Stomach (tissue), 4 donors: ENCODE results near the gene RPL35.
"Not testable (repeated sequence)": the region's sequence is repeated elsewhere in the genome, so short reads cannot be mapped to it uniquely, and the experiment has no call there.

Source experiments
- POLR2A ChIP-seq, 4 donors: fragments of 450-650 bp; IDR thresholded peaks; one replicate each; pipeline ENCODE4 v1.6.1; 2016; ENCODE audit warnings: antibody characterized with exemption in 4 of 4, control low read depth in 2 of 4, mild to moderate bottlenecking in 1 of 4, moderate library complexity in 1 of 4
- POLR2AphosphoS5 ChIP-seq, 3 donors: sonication (generic); formaldehyde crosslinking; IDR thresholded peaks; one replicate each; pipeline ENCODE4 v1.6.1; 2016; ENCODE audit warnings: antibody characterized with exemption in 3 of 3
- TF ChIP-seq, protein P1 (sequence below), 7 experiments: fragments of 450-650 bp in 4 of 7; fragments of 200-600 bp in 3 of 7; sonication (generic) in 3 of 7; IDR thresholded peaks; one replicate each; pipeline ENCODE4 v1.5.1; 2016 to 2019; ENCODE audit warnings: antibody characterized with exemption in 7 of 7, control low read depth in 2 of 7, mild to moderate bottlenecking in 1 of 7

DNA sequence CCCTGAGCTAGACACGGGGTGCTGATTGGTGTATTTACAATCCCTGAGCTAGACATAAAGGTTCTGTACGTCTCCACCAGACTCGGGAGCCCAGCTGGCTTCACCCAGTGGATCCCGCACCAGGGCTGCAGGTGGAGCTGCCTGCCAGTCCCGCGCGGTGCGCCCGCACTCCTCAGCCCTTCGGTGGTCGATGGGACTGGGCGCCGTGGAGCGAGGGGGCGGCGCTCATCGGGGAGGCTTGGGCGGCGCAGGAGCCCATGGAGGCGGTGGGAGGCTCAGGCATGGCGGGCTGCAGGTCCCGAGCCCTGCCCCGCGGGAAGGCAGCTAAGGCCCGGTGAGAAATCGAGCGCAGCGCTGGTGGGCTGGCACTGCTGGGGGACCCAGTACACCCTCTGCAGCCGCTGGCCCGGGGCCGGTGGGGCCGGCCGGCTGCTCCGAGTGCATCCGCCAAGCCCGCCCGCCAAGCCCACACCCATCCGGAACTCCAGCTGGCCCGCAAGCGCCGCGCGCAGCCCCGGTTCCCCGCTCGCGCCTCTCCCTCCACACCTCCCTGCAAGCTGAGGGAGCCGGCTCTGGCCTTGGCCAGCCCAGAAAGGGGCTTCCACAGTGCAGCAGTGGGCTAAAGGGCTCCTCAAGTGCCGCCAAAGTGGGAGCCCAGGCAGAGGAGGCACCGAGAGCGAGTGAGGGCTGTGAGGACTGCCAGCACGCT, 23.0 kb downstream of the RPL35 start:
- not testable (repeated sequence) for TF ChIP-seq POLR2A, POLR2AphosphoS5 (IDR thresholded peaks at IDR 0.05)
- TF ChIP-seq, protein P1, sequence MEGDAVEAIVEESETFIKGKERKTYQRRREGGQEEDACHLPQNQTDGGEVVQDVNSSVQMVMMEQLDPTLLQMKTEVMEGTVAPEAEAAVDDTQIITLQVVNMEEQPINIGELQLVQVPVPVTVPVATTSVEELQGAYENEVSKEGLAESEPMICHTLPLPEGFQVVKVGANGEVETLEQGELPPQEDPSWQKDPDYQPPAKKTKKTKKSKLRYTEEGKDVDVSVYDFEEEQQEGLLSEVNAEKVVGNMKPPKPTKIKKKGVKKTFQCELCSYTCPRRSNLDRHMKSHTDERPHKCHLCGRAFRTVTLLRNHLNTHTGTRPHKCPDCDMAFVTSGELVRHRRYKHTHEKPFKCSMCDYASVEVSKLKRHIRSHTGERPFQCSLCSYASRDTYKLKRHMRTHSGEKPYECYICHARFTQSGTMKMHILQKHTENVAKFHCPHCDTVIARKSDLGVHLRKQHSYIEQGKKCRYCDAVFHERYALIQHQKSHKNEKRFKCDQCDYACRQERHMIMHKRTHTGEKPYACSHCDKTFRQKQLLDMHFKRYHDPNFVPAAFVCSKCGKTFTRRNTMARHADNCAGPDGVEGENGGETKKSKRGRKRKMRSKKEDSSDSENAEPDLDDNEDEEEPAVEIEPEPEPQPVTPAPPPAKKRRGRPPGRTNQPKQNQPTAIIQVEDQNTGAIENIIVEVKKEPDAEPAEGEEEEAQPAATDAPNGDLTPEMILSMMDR (IDR thresholded peaks at IDR 0.05), result not testable (repeated sequence)
